ENCODE measurements around the gene GRID1. TPM values are rescaled to one million over a fixed set of nuclear protein-coding genes. Genes with fewer than 3 reads are reported as not detected.

Gene GRID1
- total RNA-seq, 1 experiment from 2014 or later: 0.37 TPM

- TF ChIP-seq, protein P1, sequence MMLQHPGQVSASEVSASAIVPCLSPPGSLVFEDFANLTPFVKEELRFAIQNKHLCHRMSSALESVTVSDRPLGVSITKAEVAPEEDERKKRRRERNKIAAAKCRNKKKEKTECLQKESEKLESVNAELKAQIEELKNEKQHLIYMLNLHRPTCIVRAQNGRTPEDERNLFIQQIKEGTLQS (CRISPR knock-in tag; conservative IDR thresholded peaks at IDR 0.05): no peak
- TF ChIP-seq NR3C1 (CRISPR knock-in tag; conservative IDR thresholded peaks at IDR 0.05; ENCODE audit: low read depth): no peak
- Mint-ChIP-seq H3K27ac (no peak overlapping the region), H3K4me3 (no peak overlapping the region), H3K36me3 (peaks cover 10% of the 10 kb centered on the region), H3K27me3 (ENCODE audit: low read depth) (no peaks in the 10 kb centered on the region), H3K9me3 (peaks cover 13% of the 10 kb centered on the region), H3K4me1 (peaks cover 6% of the 10 kb centered on the region; the same call in 1 of the 2 replicates)
- CTCF ChIA-PET: no interaction called here
- POLR2A ChIA-PET: no interaction called here
- no peak for DNase-seq (ENCODE audit: low spot score)
- ATAC-seq: no peak
Observed at GRCh38 chr10:86247073-86247472, 119.5 kb downstream of the GRID1 start.

- Mint-ChIP-seq H3K4me3 (no peak overlapping the region), H3K27ac (no peak overlapping the region), H3K9me3 (peaks cover 13% of the 10 kb centered on the region), H3K36me3 (peaks cover 10% of the 10 kb centered on the region), H3K27me3 (ENCODE audit: low read depth) (no peaks in the 10 kb centered on the region), H3K4me1 (peaks cover 6% of the 10 kb centered on the region; the same call in 1 of the 2 replicates)
- no peak for DNase-seq (ENCODE audit: low spot score)
- TF ChIP-seq TP53 (CRISPR knock-in tag; IDR thresholded peaks at IDR 0.05) (no peak), ZNF317 (CRISPR knock-in tag; IDR thresholded peaks at IDR 0.05; ENCODE audit: borderline replicate concordance, low read depth) (no peak), ZNF138 (CRISPR knock-in tag; conservative IDR thresholded peaks at IDR 0.05) (no peak), GTF2I (CRISPR knock-in tag; conservative IDR thresholded peaks at IDR 0.05) (no peak), AR (CRISPR knock-in tag; IDR thresholded peaks at IDR 0.05) (no peak), PRRX2 (CRISPR knock-in tag; IDR thresholded peaks at IDR 0.05) (no peak), SP1 (CRISPR knock-in tag; conservative IDR thresholded peaks at IDR 0.05) (no peak)
- TF ChIP-seq, protein P2, sequence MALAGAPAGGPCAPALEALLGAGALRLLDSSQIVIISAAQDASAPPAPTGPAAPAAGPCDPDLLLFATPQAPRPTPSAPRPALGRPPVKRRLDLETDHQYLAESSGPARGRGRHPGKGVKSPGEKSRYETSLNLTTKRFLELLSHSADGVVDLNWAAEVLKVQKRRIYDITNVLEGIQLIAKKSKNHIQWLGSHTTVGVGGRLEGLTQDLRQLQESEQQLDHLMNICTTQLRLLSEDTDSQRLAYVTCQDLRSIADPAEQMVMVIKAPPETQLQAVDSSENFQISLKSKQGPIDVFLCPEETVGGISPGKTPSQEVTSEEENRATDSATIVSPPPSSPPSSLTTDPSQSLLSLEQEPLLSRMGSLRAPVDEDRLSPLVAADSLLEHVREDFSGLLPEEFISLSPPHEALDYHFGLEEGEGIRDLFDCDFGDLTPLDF (CRISPR knock-in tag; IDR thresholded peaks at IDR 0.05): no peak
- TF ChIP-seq, protein P3, sequence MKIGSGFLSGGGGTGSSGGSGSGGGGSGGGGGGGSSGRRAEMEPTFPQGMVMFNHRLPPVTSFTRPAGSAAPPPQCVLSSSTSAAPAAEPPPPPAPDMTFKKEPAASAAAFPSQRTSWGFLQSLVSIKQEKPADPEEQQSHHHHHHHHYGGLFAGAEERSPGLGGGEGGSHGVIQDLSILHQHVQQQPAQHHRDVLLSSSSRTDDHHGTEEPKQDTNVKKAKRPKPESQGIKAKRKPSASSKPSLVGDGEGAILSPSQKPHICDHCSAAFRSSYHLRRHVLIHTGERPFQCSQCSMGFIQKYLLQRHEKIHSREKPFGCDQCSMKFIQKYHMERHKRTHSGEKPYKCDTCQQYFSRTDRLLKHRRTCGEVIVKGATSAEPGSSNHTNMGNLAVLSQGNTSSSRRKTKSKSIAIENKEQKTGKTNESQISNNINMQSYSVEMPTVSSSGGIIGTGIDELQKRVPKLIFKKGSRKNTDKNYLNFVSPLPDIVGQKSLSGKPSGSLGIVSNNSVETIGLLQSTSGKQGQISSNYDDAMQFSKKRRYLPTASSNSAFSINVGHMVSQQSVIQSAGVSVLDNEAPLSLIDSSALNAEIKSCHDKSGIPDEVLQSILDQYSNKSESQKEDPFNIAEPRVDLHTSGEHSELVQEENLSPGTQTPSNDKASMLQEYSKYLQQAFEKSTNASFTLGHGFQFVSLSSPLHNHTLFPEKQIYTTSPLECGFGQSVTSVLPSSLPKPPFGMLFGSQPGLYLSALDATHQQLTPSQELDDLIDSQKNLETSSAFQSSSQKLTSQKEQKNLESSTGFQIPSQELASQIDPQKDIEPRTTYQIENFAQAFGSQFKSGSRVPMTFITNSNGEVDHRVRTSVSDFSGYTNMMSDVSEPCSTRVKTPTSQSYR (CRISPR knock-in tag; IDR thresholded peaks at IDR 0.05): no peak
- ChIA-PET POLR2A (interaction anchor here (1.8 kb wide), 1 partner anchor 16 kb away, joined by 5 read pairs; no protein-coding TSS in a partner anchor), CTCF (no interaction called here)
- ATAC-seq: no peak
Observed at GRCh38 chr10:86246279-86246940, 120.2 kb downstream of the GRID1 start.

- ChIA-PET CTCF (no interaction called here), POLR2A (interaction anchor here (1.8 kb wide), 1 partner anchor 18 kb away, joined by 5 read pairs; no protein-coding TSS in a partner anchor)
- peaks cover 4% of the 10 kb centered on the region for H3K36me3 Mint-ChIP-seq
- no peaks in the 10 kb centered on the region for H3K27me3 Mint-ChIP-seq (ENCODE audit: low read depth)
- DNase-seq (ENCODE audit: low spot score): no peak
- H3K27ac Mint-ChIP-seq: no peak overlapping the region
- H3K4me3 Mint-ChIP-seq: no peak overlapping the region
- ATAC-seq: no peak
- H3K9me3 Mint-ChIP-seq: peaks cover 9% of the 10 kb centered on the region
- 0 out of 2 replicates have a peak, but pooled peaks cover 4% of the 10 kb centered on the region for H3K4me1 Mint-ChIP-seq
- TF ChIP-seq SOX15 (CRISPR knock-in tag; IDR thresholded peaks at IDR 0.05) (no peak), ZNF423 (CRISPR knock-in tag; IDR thresholded peaks at IDR 0.05) (no peak), NFYB (CRISPR knock-in tag; conservative IDR thresholded peaks at IDR 0.05; ENCODE audit: low read depth) (no peak), ZSCAN18 (CRISPR knock-in tag; IDR thresholded peaks at IDR 0.05) (no peak), MLX (CRISPR knock-in tag; IDR thresholded peaks at IDR 0.05) (no peak)
- TF ChIP-seq, protein P4, sequence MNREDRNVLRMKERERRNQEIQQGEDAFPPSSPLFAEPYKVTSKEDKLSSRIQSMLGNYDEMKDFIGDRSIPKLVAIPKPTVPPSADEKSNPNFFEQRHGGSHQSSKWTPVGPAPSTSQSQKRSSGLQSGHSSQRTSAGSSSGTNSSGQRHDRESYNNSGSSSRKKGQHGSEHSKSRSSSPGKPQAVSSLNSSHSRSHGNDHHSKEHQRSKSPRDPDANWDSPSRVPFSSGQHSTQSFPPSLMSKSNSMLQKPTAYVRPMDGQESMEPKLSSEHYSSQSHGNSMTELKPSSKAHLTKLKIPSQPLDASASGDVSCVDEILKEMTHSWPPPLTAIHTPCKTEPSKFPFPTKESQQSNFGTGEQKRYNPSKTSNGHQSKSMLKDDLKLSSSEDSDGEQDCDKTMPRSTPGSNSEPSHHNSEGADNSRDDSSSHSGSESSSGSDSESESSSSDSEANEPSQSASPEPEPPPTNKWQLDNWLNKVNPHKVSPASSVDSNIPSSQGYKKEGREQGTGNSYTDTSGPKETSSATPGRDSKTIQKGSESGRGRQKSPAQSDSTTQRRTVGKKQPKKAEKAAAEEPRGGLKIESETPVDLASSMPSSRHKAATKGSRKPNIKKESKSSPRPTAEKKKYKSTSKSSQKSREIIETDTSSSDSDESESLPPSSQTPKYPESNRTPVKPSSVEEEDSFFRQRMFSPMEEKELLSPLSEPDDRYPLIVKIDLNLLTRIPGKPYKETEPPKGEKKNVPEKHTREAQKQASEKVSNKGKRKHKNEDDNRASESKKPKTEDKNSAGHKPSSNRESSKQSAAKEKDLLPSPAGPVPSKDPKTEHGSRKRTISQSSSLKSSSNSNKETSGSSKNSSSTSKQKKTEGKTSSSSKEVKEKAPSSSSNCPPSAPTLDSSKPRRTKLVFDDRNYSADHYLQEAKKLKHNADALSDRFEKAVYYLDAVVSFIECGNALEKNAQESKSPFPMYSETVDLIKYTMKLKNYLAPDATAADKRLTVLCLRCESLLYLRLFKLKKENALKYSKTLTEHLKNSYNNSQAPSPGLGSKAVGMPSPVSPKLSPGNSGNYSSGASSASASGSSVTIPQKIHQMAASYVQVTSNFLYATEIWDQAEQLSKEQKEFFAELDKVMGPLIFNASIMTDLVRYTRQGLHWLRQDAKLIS (CRISPR knock-in tag; IDR thresholded peaks at IDR 0.05; ENCODE audit: borderline replicate concordance): no peak
- TF ChIP-seq, protein P5, sequence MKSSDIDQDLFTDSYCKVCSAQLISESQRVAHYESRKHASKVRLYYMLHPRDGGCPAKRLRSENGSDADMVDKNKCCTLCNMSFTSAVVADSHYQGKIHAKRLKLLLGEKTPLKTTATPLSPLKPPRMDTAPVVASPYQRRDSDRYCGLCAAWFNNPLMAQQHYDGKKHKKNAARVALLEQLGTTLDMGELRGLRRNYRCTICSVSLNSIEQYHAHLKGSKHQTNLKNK (CRISPR knock-in tag; IDR thresholded peaks at IDR 0.05): no peak
Observed at GRCh38 chr10:86245015-86245394, 121.6 kb downstream of the GRID1 start.

Measured in WTC11 (cell line).